Small intestine (tissue), 7 donors: ENCODE data around the gene BTN3A1. TPM values are rescaled to one million over a fixed set of nuclear protein-coding genes. Genes with fewer than 3 reads are reported as not detected.
"Not testable (repeated sequence)": the region's sequence is repeated elsewhere in the genome, so short reads cannot be mapped to it uniquely, and the experiment has no call there.

Source experiments
- DNase-seq, 2 donors: peaks; one replicate each; pipeline versions ENCODE4 v3.0.0 to v3.0.0-alpha.2; 2013
- FAIRE-seq: peaks from 2 replicates; lab custom pipeline; 2012; peaks lifted over from hg19 to GRCh38; lab: Jason Lieb, UNC
- H3K27ac ChIP-seq, 3 donors: one replicate each; pipeline ENCODE4 v1.5.1; 2013; ENCODE audit warnings: low read length in 2 of 3, mild to moderate bottlenecking in 2 of 3, control low read depth in 1 of 3, inconsistent platforms in 1 of 3, low read depth in 1 of 3, moderate library complexity in 1 of 3
- H3K27me3 ChIP-seq, 3 donors: one replicate each; pipeline ENCODE4 v1.6.1; 2013; ENCODE audit warnings: low read length in 3 of 3, inconsistent platforms in 1 of 3; ENCODE audit not compliant: control insufficient read depth in 3 of 3, insufficient read depth in 3 of 3
- H3K36me3 ChIP-seq, 3 donors: one replicate each; pipeline ENCODE4 v1.6.1; 2013; ENCODE audit warnings: low read length in 3 of 3, inconsistent platforms in 1 of 3, low read depth in 1 of 3, mild to moderate bottlenecking in 1 of 3, moderate library complexity in 1 of 3; ENCODE audit not compliant: control insufficient read depth in 3 of 3, insufficient read depth in 2 of 3
- H3K4me1 ChIP-seq, 3 donors: one replicate each; pipeline ENCODE4 v1.6.1; 2013; ENCODE audit warnings: low read length in 2 of 3, inconsistent platforms in 1 of 3, low read depth in 1 of 3, mild to moderate bottlenecking in 1 of 3, moderate library complexity in 1 of 3; ENCODE audit not compliant: control insufficient read depth in 3 of 3, insufficient read depth in 2 of 3
- H3K4me3 ChIP-seq, 3 donors: one replicate each; pipeline ENCODE4 v1.5.1; 2013; ENCODE audit warnings: low read length in 3 of 3, control low read depth in 1 of 3, inconsistent platforms in 1 of 3, low read depth in 1 of 3, mild to moderate bottlenecking in 1 of 3, moderate library complexity in 1 of 3
- H3K9me3 ChIP-seq, 2 donors: one replicate each; pipeline ENCODE4 v1.6.1; 2013; ENCODE audit warnings: low read depth in 1 of 2, low read length in 1 of 2; ENCODE audit not compliant: control insufficient read depth in 2 of 2, insufficient read depth in 1 of 2
- WGBS, 3 donors: extraction: QIAGEN DNeasy Blood & Tissue Kit; methylation state at CpG; one replicate each; pipeline ENCODE4 v1.1.7; 2013; 5-methylcytosine and 5-hydroxymethylcytosine counted together
- polyA plus RNA-seq, 4 donors: library from polyadenylated mRNA; stranded (reverse) in 3 of 4; unstranded in 1 of 4; fragments of 200-250 nt in 3 of 4; fragments of 120-200 nt in 1 of 4; gene quantifications; one replicate each; pipeline versions ENCODE4 v1.2.1 to v1.2.3, GENCODE V29; 2013
- donor health status: healthy with polysubstance abuse.
- donor health status: control.
- donor health status: control.
- donor health status: Bipolar disorder and iron deficiency.
- donor health status: healthy.

Gene BTN3A1
- polyA plus RNA-seq, 4 donors, result 9.2 to 44.5 (median 15.6) TPM

DNA sequence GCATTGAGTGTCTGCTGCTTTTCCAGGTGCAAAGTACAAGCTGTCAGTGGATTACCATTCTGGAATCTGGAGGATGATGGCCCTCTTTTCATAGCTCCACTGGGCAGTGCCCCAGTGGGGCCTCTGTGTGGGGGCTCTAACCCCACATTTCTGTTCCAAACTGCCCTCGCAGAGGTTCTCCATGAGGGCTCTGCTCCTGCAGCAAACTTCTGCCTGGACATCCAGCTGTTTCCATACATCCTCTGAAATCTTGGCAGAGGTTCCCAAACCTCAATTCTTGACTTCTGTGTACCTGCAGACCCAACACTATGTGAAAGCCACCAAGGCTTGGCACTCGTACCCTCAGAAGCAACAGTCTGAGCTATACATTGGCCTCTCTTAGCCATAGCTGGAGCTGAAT is 16.0 kb downstream of the BTN3A1 start:
- not testable (repeated sequence) for H3K27me3 ChIP-seq, FAIRE-seq, H3K4me3 ChIP-seq, DNase-seq, H3K27ac ChIP-seq
- peaks cover 0 to 27% of the 10 kb centered on the region in 2 donors for H3K9me3 ChIP-seq
- peaks cover 0 to 11% (median 3%) of the 10 kb centered on the region in 3 donors for H3K36me3 ChIP-seq
- WGBS, 3 donors, result 95 to 100% (median 99%) methylated on average over 2 of the region's 2 CpGs
- peaks cover 0 to 11% (median 0%) of the 10 kb centered on the region in 3 donors for H3K4me1 ChIP-seq

DNA sequence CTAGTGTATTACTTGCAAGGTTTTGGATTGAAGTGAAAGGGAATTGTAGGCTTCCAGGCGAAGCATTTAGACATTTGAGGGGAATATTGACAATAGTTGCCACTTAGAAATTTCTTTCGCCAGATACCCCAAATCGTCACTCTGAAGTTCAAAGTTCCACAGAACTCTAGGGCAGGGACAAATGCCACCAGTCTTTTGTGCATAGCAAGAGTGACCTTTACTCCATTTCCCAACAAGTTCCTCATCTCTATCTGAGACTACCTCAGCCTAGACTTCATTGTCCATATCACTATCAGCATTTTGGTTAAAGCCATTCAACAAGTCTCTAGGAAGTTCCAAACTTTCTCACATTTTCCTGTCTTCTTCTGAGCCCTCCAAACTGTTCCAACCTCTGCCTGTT is 16.7 kb downstream of the BTN3A1 start:
- not testable (repeated sequence) for H3K4me3 ChIP-seq, FAIRE-seq, H3K27ac ChIP-seq, H3K27me3 ChIP-seq
- peaks cover 0 to 11% (median 0%) of the 10 kb centered on the region in 3 donors for H3K4me1 ChIP-seq
- peak; percentile 18 to 47 for DNase-seq
- H3K36me3 ChIP-seq, result peaks cover 0 to 13% (median 0%) of the 10 kb centered on the region in 3 donors
- WGBS, 3 donors, result 74 to 82% (median 75%) methylated on average over 3 of the region's 3 CpGs
- peaks cover 0 to 27% of the 10 kb centered on the region in 2 donors for H3K9me3 ChIP-seq

DNA sequence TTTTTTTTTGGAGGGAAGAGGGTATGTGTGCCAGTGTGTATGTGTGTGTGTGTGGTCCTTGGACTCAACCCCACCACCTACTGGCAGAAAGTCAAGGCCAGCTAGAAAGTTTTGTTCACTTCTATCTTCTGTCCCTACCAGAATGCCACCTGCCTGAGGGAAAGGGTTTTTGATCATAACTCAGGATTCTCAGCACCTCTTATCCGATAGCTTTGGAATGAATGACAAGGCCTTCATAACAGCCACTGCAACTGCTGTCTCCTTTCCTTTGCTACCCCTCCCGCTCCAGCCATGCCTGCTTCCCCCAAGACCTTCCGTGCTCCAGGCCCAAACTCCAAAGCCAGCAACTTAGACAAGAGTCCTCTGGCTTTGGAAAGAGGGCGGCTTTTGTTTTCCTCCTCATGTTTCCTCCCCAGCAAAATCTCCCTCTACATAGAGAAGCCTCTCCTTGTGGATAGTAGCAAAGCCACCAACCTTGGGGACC is 18.7 kb downstream of the BTN3A1 start:
- Histone ChIP-seq H3K4me1 (peaks cover 3 to 11% (median 5%) of the 10 kb centered on the region in 3 donors), H3K9me3 (peaks cover 0 to 22% of the 10 kb centered on the region in 2 donors), H3K27me3 (no peaks in the 10 kb centered on the region), H3K27ac (peak overlapping the region; percentile 12 to 94 (median 79)), H3K4me3 (peak overlapping the region in 1 of 3 donors; percentile 96), H3K36me3 (peaks cover 0 to 10% (median 0%) of the 10 kb centered on the region in 3 donors)
- WGBS, 3 donors, result 42 to 45% (median 42%) methylated on average over 4 of the region's 4 CpGs
- peak in 1 of 2 donors; percentile 48 for DNase-seq
- no peak for FAIRE-seq

DNA sequence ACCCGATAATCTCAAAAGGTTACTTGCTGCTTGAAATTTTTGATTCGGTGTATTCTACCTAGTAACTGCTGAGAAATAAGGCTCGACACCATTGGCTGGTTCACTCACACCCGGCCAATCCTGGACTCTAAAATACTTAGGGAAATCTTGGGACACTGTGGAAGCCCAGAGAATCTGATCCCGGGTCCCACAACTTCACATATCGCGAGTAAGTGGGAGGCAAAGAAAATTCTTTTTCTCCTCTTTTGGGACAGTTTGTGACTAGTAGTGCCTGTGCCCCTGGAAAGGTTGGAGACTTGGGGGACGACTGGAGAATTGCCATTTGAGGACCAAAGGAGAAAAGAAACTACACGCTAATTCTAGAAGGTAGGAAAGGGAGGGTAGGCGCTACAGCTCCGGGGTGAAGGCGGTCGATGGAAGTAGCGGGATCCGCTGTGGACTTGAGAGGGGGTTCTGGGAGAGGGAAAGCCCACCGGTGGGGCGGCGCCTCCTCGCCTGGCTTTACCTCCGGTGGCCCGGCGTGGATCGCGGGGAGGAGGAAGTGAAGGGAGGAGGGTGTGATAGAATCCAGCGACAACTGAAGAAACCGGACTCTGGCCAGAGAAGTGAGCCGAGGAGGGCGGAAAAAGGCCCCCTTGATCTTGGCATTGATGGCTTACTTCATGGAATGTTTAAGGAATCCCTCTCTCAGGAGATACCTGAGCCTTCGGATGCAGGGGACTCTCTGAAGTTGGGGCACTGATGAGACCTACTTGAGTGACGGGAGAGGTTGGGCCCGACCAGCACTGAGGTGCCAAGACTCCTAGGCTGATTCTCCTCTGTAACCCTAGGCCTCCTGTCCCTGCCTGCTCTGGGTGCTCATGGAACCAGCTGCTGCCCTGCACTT is 19.4 kb downstream of the BTN3A1 start:
- no peak for FAIRE-seq
- 0 to 1% (median 1%) methylated on average over 28 to 31 of the region's 31 CpGs for WGBS, 3 donors

DNA sequence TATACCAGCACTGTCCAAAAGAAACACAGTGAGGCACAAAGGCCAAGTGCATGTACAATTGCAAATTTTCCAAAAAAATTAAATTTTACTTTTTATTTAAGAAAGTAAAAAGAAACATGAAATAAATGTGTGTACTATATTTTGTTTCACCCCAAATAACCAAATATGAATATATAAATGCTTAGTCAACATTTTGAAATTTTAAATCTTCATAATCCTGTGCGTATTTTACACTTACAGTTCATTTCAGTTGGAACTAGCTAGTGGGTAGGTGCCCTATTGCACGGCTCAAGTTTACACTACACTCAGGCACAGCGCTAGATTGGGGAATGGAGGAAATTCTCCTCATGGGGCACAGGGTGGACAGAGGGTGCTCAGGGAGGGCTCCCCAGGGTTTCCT is 20.3 kb downstream of the BTN3A1 start:
- H3K9me3 ChIP-seq, result peaks cover 0 to 12% of the 10 kb centered on the region in 2 donors
- H3K4me1 ChIP-seq, result peaks cover 3 to 11% (median 5%) of the 10 kb centered on the region in 3 donors
- 86 to 93% (median 88%) methylated on average over 3 of the region's 3 CpGs for WGBS, 3 donors
- H3K36me3 ChIP-seq, result peaks cover 0 to 18% (median 1%) of the 10 kb centered on the region in 3 donors
- no peaks in the 10 kb centered on the region for H3K27me3 ChIP-seq
- DNase-seq (no peak), FAIRE-seq (no peak)
- no peak overlapping the region for H3K27ac ChIP-seq
- peak overlapping the region in 1 of 3 donors; percentile 96 for H3K4me3 ChIP-seq

More for the DNA sequence above, 19.4 kb downstream of the BTN3A1 start:
- H3K4me3 ChIP-seq, result peak overlapping the region; percentile 64 to 96 (median 66)
- H3K4me1 ChIP-seq, result peaks cover 3 to 11% (median 5%) of the 10 kb centered on the region in 3 donors
- peaks cover 0 to 16% of the 10 kb centered on the region in 2 donors for H3K9me3 ChIP-seq
- H3K27ac ChIP-seq, result peak overlapping the region; percentile 34 to 94 (median 94)
- DNase-seq, result peak; percentile 89 to 93
- peaks cover 0 to 15% (median 0%) of the 10 kb centered on the region in 3 donors for H3K36me3 ChIP-seq
- H3K27me3 ChIP-seq, result no peaks in the 10 kb centered on the region

DNA sequence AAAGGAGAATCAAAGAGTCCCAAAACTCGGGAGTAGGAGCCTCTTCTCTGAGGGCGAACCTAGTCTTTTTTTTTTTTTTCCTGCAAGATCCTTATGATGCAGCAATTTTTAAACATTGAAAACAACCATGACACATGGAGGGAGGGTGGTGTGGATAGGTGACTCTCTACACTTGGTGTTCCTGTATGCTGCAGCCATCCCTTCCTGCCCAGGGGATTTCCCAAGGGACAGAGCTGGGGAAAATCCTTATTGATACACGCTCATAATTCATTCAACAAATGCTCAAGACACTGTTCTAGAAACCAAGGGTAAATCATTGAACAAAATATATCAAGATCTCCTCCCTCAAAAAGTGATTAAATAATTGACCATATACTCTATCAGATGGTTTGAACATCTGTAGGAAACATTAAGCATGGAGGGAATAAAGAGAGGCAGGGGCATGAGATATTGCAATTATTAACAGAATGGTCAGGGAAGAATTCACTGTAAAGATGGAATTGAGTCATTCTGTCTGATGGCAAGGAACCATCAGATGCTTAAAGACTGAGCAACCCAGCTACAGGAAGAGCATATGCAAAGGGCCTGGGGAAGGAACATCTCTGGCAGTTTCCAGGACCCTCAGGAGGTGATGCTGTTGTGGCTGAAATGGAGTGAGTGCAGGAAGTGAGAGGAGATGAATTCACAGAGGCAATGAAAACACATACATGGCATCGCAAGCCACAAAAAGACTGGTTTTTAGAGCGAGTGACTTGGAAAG is 24.8 kb downstream of the BTN3A1 start:
- Histone ChIP-seq H3K27me3 (no peaks in the 10 kb centered on the region), H3K9me3 (no peaks in the 10 kb centered on the region), H3K36me3 (peaks cover 5 to 41% (median 6%) of the 10 kb centered on the region in 3 donors), H3K4me1 (peaks cover 3 to 9% (median 5%) of the 10 kb centered on the region in 3 donors), H3K27ac (no peak overlapping the region), H3K4me3 (no peak overlapping the region)
- DNase-seq, result no peak
- WGBS, 3 donors, result 95 to 96% (median 96%) methylated on average over 5 of the region's 5 CpGs
- no peak for FAIRE-seq

DNA sequence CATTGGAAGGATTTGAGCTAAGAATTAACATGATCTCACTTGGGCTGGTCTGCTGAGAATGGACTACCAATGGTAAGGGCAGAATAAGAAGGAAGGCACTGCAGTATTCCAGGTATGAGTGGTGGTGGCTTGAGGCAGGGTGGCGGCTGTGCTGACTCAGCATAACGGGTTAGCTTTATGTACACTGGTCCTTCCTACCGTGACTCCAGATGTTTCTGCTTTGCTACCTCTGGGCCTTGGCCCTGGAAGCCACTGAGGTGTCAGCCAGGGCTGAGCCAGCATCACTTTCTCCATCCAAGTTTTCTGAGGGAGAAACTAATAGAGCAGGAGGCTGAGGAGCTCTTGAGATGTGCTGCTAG is 25.4 kb downstream of the BTN3A1 start:
- WGBS, 3 donors, result 82 to 85% (median 83%) methylated on average over 3 of the region's 3 CpGs
- DNase-seq (no peak), FAIRE-seq (no peak)
- Histone ChIP-seq H3K4me3 (no peak overlapping the region), H3K27me3 (no peaks in the 10 kb centered on the region), H3K36me3 (peaks cover 5 to 42% (median 6%) of the 10 kb centered on the region in 3 donors), H3K27ac (no peak overlapping the region), H3K4me1 (peaks cover 3 to 5% (median 5%) of the 10 kb centered on the region in 3 donors), H3K9me3 (no peaks in the 10 kb centered on the region)

DNA sequence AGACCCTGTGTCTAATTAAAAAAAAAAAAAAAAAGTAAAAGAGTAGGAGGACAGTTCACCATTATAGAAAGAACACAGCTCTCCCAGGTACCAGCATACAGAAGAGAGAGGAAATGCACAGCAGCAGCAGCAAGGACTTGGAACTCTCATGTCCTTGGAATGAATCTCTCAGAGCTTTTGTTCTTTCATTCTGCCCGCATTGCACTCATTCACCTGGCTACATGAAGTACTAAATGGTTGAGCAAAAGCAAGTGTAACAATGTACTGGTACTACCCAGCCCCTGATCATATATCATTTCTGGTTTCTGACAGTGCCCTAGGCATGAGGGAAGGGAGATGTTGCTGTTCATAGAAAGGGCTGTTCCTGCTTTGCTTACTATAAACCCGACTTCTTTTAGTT is 26.1 kb downstream of the BTN3A1 start:
- Histone ChIP-seq H3K36me3 (peaks cover 5 to 37% (median 6%) of the 10 kb centered on the region in 3 donors), H3K4me1 (peaks cover 3 to 5% (median 3%) of the 10 kb centered on the region in 3 donors), H3K27me3 (no peaks in the 10 kb centered on the region), H3K4me3 (no peak overlapping the region), H3K27ac (no peak overlapping the region), H3K9me3 (no peaks in the 10 kb centered on the region)
- DNase-seq (no peak), FAIRE-seq (no peak)
- 84 to 92% (median 90%) methylated on average over 2 of the region's 2 CpGs for WGBS, 3 donors
